Measurements from ENCODE around the gene HACD3.
"Not testable (repeated sequence)": the region's sequence is repeated elsewhere in the genome, so short reads cannot be mapped to it uniquely, and the experiment has no call there.

The HACD3 gene

DNA sequence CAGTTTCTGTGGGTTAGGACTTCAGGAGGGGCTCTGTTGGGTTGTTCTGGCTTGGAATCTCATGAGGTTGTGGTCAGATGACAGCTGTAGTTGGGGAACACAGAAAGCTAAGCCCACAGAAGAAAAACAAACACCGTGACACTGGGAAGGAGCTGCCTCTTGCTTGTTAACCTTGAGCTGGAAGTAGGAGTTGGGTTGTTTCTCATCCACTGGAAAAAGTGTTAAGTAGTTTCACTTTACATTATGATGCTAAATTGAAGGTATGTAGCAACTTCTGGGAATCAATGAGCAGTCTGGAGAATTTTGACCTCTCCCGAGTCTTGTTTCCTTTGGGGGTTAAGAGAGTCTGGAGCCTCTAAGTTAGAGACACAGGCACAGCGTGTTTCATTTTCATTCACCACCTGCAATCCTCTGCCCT is 20.4 kb downstream of the HACD3 start:
- no peak for DNase-seq

DNA sequence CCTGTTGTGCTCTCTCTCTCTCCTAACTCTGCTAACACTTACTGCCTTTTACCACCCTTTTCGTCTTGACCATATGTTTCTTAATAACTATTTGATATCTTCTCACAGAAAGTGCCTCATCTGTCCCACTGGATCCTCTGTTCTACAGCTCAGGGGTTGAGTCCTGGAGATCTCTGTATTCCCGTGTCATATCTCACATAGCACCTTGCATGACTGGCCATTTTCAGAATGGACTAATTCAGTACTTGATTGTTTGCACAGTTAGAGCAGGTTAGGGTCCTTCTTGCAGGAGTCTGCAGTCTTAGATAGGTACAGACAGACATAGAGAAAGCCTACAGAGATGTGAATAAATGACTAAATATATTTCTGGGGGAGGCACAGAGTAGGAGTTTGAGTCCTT is 20.9 kb downstream of the HACD3 start:
- no peak for DNase-seq

DNA sequence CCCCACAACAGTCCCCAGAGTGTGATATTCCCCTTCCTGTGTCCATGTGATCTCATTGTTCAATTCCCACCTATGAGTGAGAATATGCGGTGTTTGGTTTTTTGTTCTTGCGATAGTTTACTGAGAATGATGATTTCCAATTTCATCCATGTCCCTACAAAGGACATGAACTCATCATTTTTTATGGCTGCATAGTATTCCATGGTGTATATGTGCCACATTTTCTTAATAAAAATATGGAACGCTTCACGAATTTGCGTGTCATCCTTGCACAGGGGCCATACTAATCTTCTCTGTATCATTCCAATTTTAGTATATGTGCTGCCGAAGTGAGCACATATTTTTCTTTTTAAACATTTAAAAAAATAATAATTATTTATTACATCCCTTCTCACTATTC is 22.6 kb downstream of the HACD3 start:
- not testable (repeated sequence) for DNase-seq

DNA sequence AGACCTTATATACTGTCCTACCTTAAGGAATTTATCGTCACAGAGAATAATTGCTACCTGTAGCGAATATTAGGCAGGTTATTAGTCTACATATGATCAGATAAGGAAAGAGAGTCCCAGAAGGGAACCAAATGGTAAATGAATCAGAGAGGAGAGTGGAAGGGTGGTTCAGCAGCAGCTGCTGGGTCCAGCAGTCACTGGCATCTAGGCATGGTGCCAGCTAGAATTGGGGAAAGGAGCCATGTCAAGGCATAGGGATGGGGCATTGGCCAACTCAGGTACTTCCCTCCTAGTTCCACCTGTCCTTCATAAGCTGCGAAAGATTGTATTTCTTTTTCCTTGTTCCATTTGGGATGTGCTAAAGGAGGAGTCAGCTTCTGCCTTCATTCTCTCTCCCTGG is 23.4 kb downstream of the HACD3 start:
- no peak for DNase-seq

DNA sequence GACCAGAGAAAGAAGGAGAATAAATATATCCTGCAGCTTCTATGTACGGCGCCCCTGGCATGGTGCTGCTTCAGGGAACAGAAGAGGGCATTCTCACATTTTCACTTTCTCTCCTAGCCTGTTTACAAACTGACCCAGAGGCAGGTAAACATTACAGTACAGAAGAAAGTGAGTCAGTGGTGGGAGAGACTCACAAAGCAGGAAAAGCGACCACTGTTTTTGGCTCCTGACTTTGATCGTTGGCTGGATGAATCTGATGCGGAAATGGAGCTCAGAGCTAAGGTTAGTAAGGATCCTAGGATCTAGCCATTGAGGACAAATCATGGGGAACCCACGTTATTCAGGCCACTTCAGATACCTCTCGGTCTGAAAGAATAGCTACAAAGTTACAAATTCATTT is 26.4 kb downstream of the HACD3 start:
- DNase-seq = no peak

DNA sequence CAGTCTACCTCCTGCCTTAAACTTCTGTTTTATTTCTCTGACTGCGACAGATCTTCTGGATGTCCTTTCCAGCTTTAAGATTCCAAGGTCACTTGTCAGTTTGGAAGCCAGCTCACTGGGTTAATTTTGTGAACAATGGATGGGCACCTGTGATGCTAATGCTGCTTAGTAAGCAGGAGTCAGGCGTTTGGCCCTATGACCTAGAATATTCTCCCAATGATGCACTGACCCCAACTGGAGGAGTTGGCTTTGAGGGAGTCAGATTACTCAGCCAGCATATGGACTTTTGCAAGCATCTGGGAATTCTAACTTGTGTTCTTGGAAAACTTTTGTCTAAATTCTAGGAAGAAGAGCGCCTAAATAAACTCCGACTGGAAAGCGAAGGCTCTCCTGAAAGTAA is 28.1 kb downstream of the HACD3 start:
- DNase-seq = no peak

DNA sequence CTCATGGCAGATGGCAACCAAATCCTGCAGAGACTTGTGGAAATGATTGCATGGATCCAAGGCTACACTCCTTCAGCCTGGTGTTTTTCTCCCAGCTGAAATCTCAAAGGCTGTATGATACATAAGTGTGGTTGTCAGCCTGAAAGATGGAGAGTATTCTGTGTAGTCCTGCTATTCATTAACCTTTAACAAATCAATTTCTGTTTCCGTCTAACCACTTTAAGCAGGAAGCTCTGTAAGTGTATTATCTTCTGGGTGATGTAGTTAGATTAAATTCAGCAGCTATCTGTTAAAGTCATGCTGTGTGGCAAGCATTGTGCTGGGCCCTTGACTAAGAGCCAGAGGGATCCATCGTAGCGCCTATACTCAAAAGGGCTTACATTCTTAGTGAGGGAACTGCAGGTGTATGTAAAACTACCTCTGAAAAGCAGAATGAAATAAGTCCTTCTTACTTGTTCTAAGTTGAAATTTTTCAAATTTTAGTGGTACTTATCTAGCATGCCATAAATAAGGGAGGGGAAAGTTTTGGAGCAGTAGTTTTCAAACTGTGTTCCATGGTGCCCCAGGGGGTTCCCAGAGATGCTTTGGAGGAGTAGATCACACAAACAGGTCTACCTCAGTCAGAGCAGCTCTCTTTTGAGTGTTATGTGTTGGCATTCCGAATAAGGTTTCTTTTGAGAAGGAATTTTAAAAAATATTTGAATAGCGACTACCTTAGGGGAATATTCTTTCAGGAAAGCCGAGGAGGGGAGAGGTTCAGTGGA is 28.9 kb downstream of the HACD3 start:
- DNase-seq = no peak

DNA sequence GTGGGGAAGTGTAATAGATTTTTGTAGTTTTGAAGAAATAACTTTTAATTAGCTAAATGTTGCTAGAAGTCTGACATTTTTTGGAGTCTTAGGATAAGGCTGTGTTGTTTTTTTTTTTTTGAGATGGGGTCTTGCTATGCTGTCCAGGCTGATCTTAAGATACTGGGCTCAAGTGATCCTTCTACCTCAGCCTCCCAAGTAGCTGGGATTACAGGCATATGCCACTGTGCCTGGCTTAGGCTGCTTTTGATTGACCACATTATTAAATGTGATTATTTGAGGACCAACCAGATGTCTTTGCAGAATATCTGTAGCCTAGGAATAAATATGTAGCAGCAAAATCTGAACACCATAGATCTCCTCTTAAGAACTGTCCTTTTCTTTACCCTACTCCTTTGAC is 29.7 kb downstream of the HACD3 start:
- DNase-seq = no peak

DNA sequence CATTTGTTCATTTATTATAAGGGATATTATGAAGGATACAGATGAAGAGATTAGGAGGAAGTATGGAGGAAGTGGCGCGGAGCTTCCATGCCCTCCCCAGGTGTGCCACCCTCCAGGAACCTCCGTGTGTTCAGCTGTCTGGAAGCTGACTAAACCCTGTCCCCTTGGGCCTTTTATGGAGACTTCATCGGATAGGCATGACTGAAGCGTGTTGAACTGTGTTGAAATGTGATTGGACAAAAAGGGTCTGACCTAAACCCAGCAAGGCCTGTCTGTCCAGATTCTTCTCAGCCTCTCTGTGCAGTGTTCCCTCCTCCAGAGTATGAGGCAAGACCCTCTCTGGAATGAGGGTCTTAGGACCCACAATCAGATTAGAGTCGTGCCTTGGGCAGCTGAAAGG is 31.7 kb downstream of the HACD3 start:
- no peak for DNase-seq

DNA sequence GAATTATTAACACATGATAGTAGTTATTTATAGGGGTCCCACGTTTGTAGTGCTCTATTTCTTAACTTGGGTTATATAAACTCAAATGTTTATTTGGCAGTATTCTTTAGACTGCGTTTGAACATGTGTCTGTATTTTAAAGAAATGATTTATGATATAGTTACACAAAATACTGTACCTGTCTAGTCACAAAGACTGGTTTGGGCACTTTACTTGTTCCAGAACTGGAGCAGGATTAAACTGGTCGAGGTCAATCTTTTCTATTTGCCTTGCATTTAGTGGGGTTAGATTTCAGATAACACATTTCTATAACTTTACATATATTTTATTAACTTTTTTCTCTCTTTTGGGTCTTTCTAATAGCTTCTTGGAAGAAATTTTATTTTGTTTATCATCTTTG is 39.5 kb downstream of the HACD3 start:
- no peak for DNase-seq

DNA sequence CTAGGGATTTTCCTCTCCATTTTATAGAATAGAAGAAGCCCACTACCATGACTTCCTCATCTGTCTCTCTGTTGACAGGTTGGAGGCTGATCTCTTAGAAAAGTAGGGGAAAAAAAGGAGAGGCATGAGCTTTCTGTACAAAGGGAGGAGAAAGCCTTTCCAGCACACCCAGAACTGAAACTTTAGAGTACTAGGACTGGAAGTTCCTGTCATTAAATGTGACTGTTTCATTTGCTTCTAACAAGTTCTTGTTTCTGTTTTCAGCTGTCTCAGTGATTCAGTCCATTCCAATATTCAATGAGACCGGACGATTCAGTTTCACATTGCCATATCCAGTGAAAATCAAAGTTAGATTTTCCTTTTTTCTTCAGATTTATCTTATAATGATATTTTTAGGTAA is 41.7 kb downstream of the HACD3 start:
- DNase-seq = no peak

DNA sequence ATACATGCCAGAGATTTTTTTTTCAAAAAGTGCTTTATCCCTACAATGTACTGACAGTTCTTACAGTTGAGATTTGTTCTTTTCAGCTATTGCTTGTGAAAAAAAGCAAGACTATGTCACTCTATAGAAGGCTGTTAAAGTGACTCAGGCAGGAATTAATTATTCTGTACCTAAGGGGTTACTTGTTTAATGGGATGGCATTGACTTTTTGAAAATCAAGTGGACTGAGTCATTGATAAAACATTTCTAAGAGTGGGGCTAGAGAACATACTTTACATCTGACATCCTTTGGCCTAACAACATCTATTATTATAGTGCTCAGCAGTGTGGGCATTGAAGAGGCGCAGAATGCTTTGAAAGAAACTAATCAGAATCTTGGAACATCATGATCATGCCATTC is 46.4 kb downstream of the HACD3 start:
- no peak for DNase-seq

DNA sequence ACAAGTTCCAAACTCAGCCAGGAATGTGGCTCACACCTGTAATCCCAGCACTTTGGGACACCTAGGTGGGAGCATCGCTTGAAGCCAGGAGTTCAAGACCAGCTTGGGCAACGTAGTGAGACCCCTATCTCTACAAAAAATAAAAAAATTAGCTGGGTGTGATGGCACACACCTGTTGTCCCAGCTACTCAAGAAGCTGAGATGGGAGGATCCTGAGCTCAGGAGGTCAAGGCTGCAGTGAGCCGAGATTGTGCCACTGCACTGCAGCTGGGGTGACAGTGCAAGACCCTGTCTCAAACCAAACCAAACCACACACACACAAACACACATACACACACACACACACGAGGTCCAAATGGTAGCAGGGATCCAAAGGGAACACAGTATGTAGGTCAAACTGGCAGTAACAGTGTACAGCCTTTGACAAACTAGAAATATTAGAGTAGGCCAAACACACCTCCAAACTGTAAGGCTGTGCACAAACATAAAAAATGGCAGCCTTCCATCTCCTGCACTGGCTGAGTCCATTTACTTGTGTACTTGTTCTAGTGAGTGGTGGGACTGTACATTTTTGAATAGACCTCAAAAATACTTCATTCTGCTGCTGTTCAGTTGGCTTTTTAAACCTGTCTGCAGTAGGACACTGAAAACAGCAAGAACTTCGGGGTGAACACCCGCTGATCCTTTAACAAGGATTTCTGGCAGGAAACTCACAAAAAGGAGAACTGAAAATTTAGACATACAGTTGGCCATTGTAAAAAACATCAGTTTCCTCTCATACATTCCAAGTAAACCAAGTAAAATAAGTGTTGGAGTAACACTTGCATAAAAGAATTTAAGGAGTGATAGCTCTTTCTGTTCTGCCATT is 47.1 kb downstream of the HACD3 start:
- no peak for DNase-seq

DNA sequence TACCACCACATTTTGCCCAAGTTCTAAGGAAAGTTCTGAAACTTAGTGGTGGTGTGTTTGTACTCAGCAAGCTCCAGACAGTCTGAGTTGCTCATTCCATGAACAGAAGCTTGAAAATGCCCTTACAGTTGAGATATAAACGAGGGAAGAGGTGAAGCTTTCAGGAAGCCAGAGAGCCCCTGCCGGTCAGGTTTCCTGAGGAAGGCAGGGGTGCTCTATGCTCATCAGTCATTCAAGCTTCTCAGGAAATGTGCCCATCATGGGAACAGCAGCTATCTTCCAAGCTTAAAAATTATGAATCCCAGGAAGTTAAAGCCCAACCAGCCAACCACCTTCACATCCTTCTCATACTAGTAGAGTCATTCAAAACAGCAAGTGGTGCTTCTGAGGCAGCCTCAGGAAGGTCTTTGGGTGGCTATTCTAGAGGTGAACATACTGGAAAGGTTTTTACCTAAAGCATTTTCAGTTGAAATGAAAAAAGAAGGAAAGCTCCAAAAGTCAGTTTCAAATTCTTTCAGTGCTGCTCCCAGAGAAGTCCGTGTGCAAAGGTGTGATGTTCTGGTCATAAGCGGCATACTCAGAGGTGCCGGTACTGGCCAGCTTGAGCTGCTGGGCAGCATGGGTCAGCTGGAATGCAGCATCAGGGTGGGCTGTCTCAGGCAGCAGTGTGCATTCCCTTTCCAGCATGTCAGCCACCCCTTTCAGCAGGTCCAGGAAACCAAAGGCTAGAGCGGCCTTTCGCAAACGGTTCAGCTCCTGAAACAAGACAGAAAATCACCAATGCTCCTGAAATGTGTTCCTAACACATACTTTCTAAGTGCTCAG is 48.9 kb downstream of the HACD3 start:
- no peak for DNase-seq

DNA sequence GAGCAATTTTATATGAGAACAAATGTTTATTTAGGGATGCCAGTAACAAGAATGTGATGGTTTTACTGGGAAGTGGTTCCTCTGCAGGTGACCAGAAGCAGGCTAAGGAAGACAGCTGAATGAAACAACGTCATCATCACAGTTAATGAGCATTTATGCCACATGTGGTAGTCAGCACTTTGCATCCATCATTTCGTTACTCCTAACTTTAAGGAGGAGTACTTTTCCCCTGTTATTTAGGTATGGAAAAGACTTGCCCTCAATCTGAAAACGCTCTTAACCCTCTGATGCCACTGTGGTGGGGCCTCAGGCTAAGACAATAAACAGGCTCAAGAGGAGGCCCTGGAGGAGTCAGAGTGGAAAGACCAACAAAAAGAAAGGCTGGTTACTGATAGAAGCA is 49.5 kb downstream of the HACD3 start:
- DNase-seq = no peak

DNA sequence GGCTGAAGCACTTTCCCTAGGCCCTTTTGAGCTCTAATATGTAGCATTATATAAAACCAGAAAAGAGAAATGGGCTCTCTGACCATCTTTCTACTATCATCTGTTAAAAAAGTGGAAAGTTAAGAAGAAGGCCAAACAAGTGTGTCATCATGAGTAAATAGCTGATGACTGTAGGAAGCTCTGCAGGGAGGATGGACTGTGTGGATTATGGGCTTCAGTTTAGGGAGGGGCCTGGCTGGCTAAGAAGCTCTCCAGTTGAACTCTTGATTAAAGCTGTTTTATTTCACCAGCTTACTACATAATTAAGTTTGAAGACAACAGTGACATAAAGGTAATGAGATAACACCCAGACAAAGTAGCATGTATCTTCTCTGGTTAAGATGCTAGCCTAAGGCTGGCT is 50.0 kb downstream of the HACD3 start:
- no peak for DNase-seq

DNA sequence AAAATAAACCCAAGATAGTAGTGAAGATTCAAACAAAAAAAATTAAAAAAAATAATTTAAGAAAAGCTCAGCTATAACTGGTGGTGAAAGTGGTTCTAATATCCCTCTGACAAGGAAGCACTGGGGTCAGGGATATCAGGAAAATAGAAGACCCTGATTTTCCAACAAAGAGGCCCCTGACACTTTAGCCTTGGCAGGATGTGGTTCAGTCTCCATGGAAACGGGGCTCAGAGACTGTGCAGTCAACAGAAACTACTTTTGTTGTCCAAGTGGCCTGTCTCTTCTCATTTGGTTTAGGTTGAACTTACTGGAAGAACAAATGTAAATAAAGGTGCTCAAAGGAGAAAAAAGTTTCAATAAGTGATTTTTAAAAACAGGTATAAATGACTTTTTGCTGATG is 53.4 kb downstream of the HACD3 start:
- DNase-seq = no peak

DNA sequence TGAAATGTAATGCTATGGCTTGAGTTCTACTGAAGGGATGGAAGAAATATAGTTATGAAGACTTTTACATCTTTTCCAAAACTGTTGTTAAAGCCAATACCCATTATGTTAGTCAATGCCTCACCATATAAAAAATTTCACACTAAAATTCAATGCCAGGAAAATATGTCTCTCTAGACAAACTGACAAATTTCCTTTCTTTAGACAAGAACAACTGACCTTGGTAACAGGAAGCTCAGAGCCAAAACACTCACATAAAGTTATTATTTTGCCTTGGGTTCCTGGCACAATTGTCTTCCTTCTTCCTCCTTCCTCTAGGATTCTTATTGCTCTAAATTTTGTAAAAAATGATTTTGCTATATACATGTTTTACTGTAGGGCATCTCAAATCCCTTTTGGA is 54.0 kb downstream of the HACD3 start:
- DNase-seq = no peak

DNA sequence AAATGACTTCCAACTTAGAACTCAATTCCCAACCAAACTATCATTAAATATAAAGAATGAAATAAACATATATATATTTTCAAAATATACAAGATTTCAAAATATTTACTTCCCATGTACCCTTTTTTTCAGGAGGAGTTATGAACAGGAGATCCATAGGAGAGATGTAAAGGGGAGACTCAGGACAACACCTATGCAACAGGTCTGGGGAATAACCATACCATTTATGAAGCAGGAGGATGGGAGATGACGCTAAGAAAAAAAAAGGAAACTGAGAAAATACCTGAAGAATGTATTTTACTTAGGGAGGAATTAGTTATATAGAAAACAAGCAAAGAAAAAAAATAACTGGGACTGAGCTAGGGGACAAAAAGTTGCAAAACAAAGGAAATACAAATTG is 56.8 kb downstream of the HACD3 start:
- DNase-seq = no peak

DNA sequence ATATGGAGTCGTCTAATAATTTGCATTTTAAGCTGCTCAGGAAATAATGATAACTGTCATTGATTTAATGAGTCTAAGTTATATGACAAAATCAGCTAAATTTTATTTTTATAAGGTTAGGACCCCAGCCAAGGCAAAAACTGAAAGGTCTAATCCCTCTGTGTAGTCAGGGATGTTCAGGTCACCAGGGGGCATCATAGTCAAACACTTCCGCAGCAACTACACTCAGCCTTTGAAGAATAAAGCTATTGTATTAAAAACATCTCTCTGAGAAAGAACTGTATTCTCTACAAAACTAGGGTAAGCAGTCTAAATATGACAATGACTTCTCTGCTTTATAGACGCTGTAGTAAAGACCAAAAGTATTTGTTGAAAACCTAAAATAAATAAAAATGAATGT is 65.7 kb downstream of the HACD3 start:
- no peak for DNase-seq

DNA sequence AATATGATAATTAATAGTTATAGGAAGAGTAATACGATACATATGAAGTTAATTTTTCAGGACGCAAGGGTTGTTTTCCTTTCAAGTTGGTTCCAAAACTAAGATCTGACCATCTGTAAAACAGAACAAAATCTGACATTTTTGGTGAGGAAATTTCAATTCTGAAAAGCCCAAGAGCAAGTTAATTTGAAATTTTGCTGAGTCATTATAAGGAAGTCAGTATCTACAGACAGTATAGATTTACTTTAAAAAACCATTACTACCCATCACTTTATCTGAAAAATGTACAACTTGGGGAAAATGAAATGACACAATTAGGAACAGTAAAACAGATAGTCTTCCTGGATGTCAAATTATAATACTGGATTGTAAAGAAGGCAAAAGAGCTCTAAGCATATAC is 68.2 kb downstream of the HACD3 start:
- DNase-seq = no peak

DNA sequence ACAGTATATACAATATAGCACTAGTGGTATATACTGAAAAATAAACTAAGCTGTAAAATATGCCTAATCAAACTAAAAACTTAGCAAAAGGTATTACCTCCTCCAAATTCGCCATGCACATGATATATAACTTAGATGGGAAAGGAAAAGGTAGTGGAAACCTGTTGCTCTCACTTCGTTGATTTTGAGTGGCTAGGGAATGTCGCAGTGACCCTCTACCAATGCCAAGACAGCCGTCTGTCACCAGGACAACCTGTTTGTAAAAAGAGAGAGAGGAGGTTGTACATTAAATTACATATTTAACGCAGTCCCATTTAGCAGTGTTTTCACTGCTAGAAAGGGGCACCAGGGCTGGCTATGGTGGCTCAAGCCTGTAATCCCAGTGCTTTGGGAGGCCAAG is 69.4 kb downstream of the HACD3 start:
- no peak for DNase-seq

DNA sequence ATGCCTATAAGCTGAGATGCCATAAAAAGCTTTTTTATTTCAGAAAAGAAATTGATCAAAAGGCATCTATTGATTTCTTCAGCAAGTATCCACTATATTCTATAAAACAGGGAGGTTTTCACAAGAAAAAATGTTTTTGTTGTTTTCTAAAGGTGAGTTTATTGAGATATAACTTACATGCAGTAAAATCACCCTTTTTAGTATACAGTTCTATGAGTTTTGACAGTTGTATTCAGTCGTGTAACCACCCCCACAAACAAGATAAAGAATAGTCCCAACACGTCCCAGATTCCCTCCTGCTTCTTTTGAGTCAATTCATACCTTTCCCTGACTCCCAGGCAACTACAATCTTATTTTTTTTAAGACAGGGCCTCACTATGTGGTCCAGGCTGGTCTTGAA is 72.9 kb downstream of the HACD3 start:
- DNase-seq = no peak

DNA sequence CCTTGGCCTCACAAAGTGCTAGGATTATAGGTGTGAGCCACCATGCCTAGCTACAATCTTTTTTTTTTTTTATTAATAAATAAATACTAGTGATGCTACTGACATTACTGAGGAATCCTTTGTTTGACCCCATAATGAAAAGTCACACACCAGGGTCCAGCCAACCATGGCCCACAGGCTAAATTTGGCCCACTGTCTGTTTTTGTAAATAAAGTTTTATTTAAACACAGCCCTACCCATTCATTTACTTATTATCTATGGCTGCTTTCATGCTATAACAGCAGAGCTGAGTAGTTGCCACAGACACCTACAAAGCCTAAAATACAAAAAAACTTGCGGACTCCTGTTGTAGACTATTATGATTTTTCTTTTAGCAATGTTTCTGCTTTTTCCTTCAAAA is 73.3 kb downstream of the HACD3 start:
- no peak for DNase-seq
